HepG2 (cell line): ENCODE results near the gene SMIM22. TPM values are rescaled to one million over a fixed set of nuclear protein-coding genes. Genes with fewer than 3 reads are reported as not detected.

Experiments used
- ADNP ChIP-seq: sonication (generic); formaldehyde crosslinking; IDR thresholded peaks from 2 replicates; pipeline ENCODE4 v1.4.0; 2020; ENCODE audit warnings: missing genetic modification reagents
- ATM ChIP-seq: fragments of 450-650 bp; IDR thresholded peaks from 2 replicates; pipeline ENCODE4 v1.7.1; 2017; ENCODE audit warnings: mild to moderate bottlenecking, borderline replicate concordance
- BRCA1 ChIP-seq: sonication (generic); formaldehyde crosslinking; IDR thresholded peaks from 2 replicates; pipeline ENCODE4 v1.4.0; 2020; ENCODE audit warnings: missing genetic modification reagents
- EHMT2 ChIP-seq: fragments of 200-600 bp; sonication (generic); IDR thresholded peaks from 2 replicates; pipeline ENCODE4 v1.7.0; 2017; ENCODE audit warnings: antibody characterized with exemption, low read depth, low read length, borderline replicate concordance
- MAZ ChIP-seq, 2 experiments: sonication (generic) in 1 of 2; formaldehyde crosslinking in 1 of 2; IDR thresholded peaks; 2 replicates each; pipeline versions ENCODE4 v1.5.0 to v1.6.1; 2012 to 2020; ENCODE audit warnings: low read depth in 2 of 2, mild to moderate bottlenecking in 2 of 2, borderline replicate concordance in 1 of 2, improper control_type of control experiment in 1 of 2, low read length in 1 of 2, missing genetic modification reagents in 1 of 2, moderate library complexity in 1 of 2
- RFXANK ChIP-seq: IDR thresholded peaks from 2 replicates; pipeline ENCODE4 v1.6.1; 2016
- SRSF1 ChIP-seq: fragments of 200-400 bp; formaldehyde crosslinking; optimal IDR thresholded peaks from 2 replicates; pipeline ENCODE3; 2017; ENCODE audit warnings: mild to moderate bottlenecking, low read depth, low read length, moderate library complexity
- STAG1 ChIP-seq: sonication (generic); formaldehyde crosslinking; IDR thresholded peaks from 2 replicates; pipeline ENCODE4 v1.4.0; 2020; ENCODE audit warnings: missing genetic modification reagents
- ZNF24 ChIP-seq: fragments of 450-650 bp; IDR thresholded peaks from 2 replicates; pipeline ENCODE4 v1.6.1; 2017; ENCODE audit warnings: antibody characterized with exemption, mild to moderate bottlenecking
- ZNF33B ChIP-seq: sonication (generic); formaldehyde crosslinking; IDR thresholded peaks from 2 replicates; pipeline ENCODE4 v1.5.1; 2020; ENCODE audit warnings: mild to moderate bottlenecking, missing genetic modification reagents
- polyA plus RNA-seq, 8 experiments: library from polyadenylated mRNA; depleted of rRNA in 3 of 8; stranded (reverse) in 7 of 8; unstranded in 1 of 8; fragments of >200 nt; fragmentation: Illumina TruSeq in 4 of 8; extraction: Trizol in 4 of 8; gene quantifications; 2 replicates each; pipeline versions ENCODE4 v1.2.1 to v1.2.3, GENCODE V29; 2011 to 2016; ENCODE audit warnings: low read depth in 4 of 8, missing spikeins in 1 of 8, mixed read lengths in 1 of 8; ENCODE audit not compliant: insufficient read depth in 1 of 8
- total RNA-seq, 5 experiments: library from RNA; depleted of rRNA; stranded (reverse); fragments of >200 nt; fragmentation: Illumina TruSeq; extraction: Trizol; gene quantifications; 2 replicates each; pipeline ENCODE4 v1.2.3, GENCODE V29; 2016; ENCODE audit warnings: low read depth in 1 of 5
- TF ChIP-seq, protein P1 (sequence below): sonication (generic); formaldehyde crosslinking; IDR thresholded peaks from 2 replicates; pipeline ENCODE4 v1.4.0; 2020; ENCODE audit warnings: missing genetic modification reagents
- TF ChIP-seq, protein P2 (sequence below): sonication (generic); formaldehyde crosslinking; IDR thresholded peaks from 2 replicates; pipeline ENCODE4 v1.5.0; 2020; ENCODE audit warnings: mild to moderate bottlenecking, missing genetic modification reagents
- TF ChIP-seq, protein P3 (sequence below): sonication (generic); formaldehyde crosslinking; IDR thresholded peaks from 2 replicates; pipeline ENCODE4 v1.9.0; 2021; ENCODE audit warnings: missing genetic modification reagents, borderline replicate concordance
- TF ChIP-seq, protein P4 (sequence below): sonication (generic); formaldehyde crosslinking; IDR thresholded peaks from 2 replicates; pipeline ENCODE4 v1.4.0; 2020; ENCODE audit warnings: mild to moderate bottlenecking, low read depth, missing genetic modification reagents
- TF ChIP-seq, protein P5 (sequence below): sonication (generic); formaldehyde crosslinking; IDR thresholded peaks from 2 replicates; pipeline ENCODE4 v1.8.1; 2022; ENCODE audit warnings: mild to moderate bottlenecking, missing genetic modification reagents

The SMIM22 gene
- total and polyA plus RNA-seq, 2 of the 13 experiments (the other 11 are each of a cell fraction or from before 2014, with no cell fraction given) = not detected

DNA sequence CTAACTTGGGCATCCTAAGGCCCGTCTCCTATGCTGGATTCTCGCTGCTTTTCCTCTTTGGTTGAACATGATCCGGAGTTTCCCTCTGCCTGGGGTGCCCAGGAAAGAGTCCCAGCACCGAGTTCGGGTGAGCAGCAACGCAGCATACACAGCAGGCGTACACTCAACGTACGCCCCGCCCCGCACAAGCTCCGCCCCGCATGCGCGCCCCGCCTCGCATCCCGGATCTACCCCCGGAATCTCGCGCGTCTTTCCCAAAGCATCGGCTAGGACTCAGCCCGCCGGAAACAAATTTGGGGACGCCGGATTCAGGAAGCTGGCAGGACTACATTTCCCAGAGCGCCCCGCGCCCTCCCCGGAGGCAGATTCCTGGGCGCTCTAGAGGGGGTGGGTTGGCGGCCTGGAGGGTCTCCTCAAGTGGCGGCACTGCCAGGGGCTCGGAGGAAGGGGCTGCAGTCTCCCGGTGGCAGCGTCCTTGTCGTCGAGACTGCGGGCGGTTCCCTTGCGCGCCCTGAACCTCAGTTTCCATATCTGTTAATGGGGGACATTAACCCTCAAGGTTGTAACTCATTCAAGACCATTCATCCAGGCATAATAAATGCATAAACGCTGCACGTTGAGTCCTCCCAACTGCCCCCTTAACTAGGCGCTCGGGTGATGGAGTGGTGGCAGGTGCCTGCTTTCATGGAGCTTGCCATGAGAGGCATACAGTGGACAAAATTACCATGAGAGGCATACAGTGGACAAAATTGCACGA lies 26.4 kb upstream of the SMIM22 start (continued):
- TF ChIP-seq STAG1 (CRISPR knock-in tag) (0 out of 2 replicates have a peak, but pooled peaks have one; percentile 14), ADNP (CRISPR knock-in tag) (no peak), ATM (no peak), ZNF33B (CRISPR knock-in tag) (no peak), MAZ (IDR thresholded peaks at IDR 0.05; ENCODE audit: borderline replicate concordance, low read depth, low read length) (peak; percentile 57; the same call in 1 of the 2 replicates), MAZ (CRISPR knock-in tag; IDR thresholded peaks at IDR 0.05; ENCODE audit: low read depth) (peak; percentile 52; the same call in 1 of the 2 replicates), EHMT2 (no peak), RFXANK (CRISPR knock-in tag) (no peak), SRSF1 (no peak), BRCA1 (CRISPR knock-in tag) (no peak; the same call in 1 of the 2 replicates), ZNF24 (no peak)
- TF ChIP-seq, protein P1, sequence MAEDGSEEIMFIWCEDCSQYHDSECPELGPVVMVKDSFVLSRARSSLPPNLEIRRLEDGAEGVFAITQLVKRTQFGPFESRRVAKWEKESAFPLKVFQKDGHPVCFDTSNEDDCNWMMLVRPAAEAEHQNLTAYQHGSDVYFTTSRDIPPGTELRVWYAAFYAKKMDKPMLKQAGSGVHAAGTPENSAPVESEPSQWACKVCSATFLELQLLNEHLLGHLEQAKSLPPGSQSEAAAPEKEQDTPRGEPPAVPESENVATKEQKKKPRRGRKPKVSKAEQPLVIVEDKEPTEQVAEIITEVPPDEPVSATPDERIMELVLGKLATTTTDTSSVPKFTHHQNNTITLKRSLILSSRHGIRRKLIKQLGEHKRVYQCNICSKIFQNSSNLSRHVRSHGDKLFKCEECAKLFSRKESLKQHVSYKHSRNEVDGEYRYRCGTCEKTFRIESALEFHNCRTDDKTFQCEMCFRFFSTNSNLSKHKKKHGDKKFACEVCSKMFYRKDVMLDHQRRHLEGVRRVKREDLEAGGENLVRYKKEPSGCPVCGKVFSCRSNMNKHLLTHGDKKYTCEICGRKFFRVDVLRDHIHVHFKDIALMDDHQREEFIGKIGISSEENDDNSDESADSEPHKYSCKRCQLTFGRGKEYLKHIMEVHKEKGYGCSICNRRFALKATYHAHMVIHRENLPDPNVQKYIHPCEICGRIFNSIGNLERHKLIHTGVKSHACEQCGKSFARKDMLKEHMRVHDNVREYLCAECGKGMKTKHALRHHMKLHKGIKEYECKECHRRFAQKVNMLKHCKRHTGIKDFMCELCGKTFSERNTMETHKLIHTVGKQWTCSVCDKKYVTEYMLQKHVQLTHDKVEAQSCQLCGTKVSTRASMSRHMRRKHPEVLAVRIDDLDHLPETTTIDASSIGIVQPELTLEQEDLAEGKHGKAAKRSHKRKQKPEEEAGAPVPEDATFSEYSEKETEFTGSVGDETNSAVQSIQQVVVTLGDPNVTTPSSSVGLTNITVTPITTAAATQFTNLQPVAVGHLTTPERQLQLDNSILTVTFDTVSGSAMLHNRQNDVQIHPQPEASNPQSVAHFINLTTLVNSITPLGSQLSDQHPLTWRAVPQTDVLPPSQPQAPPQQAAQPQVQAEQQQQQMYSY = no peak
- TF ChIP-seq, protein P2, sequence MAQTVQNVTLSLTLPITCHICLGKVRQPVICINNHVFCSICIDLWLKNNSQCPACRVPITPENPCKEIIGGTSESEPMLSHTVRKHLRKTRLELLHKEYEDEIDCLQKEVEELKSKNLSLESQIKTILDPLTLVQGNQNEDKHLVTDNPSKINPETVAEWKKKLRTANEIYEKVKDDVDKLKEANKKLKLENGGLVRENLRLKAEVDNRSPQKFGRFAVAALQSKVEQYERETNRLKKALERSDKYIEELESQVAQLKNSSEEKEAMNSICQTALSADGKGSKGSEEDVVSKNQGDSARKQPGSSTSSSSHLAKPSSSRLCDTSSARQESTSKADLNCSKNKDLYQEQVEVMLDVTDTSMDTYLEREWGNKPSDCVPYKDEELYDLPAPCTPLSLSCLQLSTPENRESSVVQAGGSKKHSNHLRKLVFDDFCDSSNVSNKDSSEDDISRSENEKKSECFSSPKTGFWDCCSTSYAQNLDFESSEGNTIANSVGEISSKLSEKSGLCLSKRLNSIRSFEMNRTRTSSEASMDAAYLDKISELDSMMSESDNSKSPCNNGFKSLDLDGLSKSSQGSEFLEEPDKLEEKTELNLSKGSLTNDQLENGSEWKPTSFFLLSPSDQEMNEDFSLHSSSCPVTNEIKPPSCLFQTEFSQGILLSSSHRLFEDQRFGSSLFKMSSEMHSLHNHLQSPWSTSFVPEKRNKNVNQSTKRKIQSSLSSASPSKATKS (CRISPR knock-in tag) = no peak
- TF ChIP-seq, protein P3, sequence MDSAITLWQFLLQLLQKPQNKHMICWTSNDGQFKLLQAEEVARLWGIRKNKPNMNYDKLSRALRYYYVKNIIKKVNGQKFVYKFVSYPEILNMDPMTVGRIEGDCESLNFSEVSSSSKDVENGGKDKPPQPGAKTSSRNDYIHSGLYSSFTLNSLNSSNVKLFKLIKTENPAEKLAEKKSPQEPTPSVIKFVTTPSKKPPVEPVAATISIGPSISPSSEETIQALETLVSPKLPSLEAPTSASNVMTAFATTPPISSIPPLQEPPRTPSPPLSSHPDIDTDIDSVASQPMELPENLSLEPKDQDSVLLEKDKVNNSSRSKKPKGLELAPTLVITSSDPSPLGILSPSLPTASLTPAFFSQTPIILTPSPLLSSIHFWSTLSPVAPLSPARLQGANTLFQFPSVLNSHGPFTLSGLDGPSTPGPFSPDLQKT = no peak
- TF ChIP-seq, protein P4, sequence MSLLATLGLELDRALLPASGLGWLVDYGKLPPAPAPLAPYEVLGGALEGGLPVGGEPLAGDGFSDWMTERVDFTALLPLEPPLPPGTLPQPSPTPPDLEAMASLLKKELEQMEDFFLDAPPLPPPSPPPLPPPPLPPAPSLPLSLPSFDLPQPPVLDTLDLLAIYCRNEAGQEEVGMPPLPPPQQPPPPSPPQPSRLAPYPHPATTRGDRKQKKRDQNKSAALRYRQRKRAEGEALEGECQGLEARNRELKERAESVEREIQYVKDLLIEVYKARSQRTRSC (CRISPR knock-in tag) = no peak
- TF ChIP-seq, protein P5, sequence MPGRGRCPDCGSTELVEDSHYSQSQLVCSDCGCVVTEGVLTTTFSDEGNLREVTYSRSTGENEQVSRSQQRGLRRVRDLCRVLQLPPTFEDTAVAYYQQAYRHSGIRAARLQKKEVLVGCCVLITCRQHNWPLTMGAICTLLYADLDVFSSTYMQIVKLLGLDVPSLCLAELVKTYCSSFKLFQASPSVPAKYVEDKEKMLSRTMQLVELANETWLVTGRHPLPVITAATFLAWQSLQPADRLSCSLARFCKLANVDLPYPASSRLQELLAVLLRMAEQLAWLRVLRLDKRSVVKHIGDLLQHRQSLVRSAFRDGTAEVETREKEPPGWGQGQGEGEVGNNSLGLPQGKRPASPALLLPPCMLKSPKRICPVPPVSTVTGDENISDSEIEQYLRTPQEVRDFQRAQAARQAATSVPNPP (CRISPR knock-in tag) = no peak
